A673 (cell line): ENCODE data around the gene DIP2B.

ENCODE experiments used
- CTCF ChIP-seq: fragments of 300-800, 200-600 bp; sonication (generic); conservative IDR thresholded peaks from 2 replicates; pipeline ENCODE4 v1.5.1; 2017; ENCODE audit warnings: low read depth, mild to moderate bottlenecking, antibody characterized with exemption, low read length, moderate library complexity, mixed read lengths
- EZH2 ChIP-seq: fragments of 200-600 bp; sonication (generic); IDR thresholded peaks from 2 replicates; pipeline ENCODE4 v1.6.1; 2017; ENCODE audit warnings: borderline replicate concordance, low read depth, mild to moderate bottlenecking, mixed read lengths, antibody characterized with exemption, low read length; ENCODE audit not compliant: poor library complexity, severe bottlenecking

- TF ChIP-seq CTCF (no peak), EZH2 (no peak)
These were observed 75.0 kb downstream of the DIP2B start for GRCh38 chr12:50579757-50580267.
